RWPE2 (cell line): ENCODE data around the gene MAGEF1.

ENCODE experiments used
- ATAC-seq: fragments of 200-7000 bp; cut with Tn5 transposase; 3 replicates; pipeline ENCODE4 v1.9.1; 2021; ENCODE audit warnings: low read depth
- DNase-seq: peaks from one replicate; pipeline ENCODE4 v3.0.0-alpha.2; 2020; ENCODE audit warnings: low spot score
- H3K27ac ChIP-seq: fragments of 450-650 bp; 2 replicates; pipeline ENCODE4 v1.5.1; 2017; ENCODE audit warnings: mild to moderate bottlenecking; ENCODE audit not compliant: poor library complexity, severe bottlenecking
- H3K27me3 ChIP-seq: fragments of 250-450 bp; sonication (Bioruptor Pico); 2 replicates; pipeline ENCODE4 v1.5.1; 2021; ENCODE audit warnings: mild to moderate bottlenecking, moderate library complexity; ENCODE audit not compliant: insufficient read depth, poor library complexity, severe bottlenecking
- H3K36me3 ChIP-seq: fragments of 250-450 bp; sonication (Bioruptor Pico); 2 replicates; pipeline ENCODE4 v1.5.1; 2020; ENCODE audit warnings: low read depth, mild to moderate bottlenecking, moderate library complexity
- H3K4me1 ChIP-seq: fragments of 250-450 bp; sonication (Bioruptor Pico); 2 replicates; pipeline ENCODE4 v1.5.1; 2021; ENCODE audit warnings: mild to moderate bottlenecking, moderate library complexity; ENCODE audit not compliant: insufficient read depth, poor library complexity, severe bottlenecking
- H3K4me3 ChIP-seq: fragments of 250-450 bp; sonication (Bioruptor Pico); 2 replicates; pipeline ENCODE4 v1.5.1; 2021; ENCODE audit warnings: mild to moderate bottlenecking, moderate library complexity; ENCODE audit not compliant: severe bottlenecking
- H3K9me3 ChIP-seq: fragments of 250-450 bp; sonication (Bioruptor Pico); 2 replicates; pipeline ENCODE4 v1.5.1; 2021; ENCODE audit warnings: mild to moderate bottlenecking, moderate library complexity; ENCODE audit not compliant: severe bottlenecking
- CTCF ChIP-seq: fragments of 450-650 bp; IDR thresholded peaks from one replicate; pipeline ENCODE4 v1.5.1; 2017; ENCODE audit warnings: mild to moderate bottlenecking, moderate library complexity; ENCODE audit not compliant: poor library complexity, severe bottlenecking

MAGEF1 gene

GRCh38 chr3:184683234-184683633, 28.6 kb downstream of the MAGEF1 start:
- no peak overlapping the region for H3K4me3 ChIP-seq
- DNase-seq (no peak), ATAC-seq (no peak)
- no peak for TF ChIP-seq CTCF
- no peaks in the 10 kb centered on the region for H3K4me1 ChIP-seq
- H3K27me3 ChIP-seq, result no peaks in the 10 kb centered on the region
- no peaks in the 10 kb centered on the region for H3K9me3 ChIP-seq
- H3K27ac ChIP-seq, result no peak overlapping the region
- no peaks in the 10 kb centered on the region for H3K36me3 ChIP-seq

- H3K27me3 ChIP-seq, result no peaks in the 10 kb centered on the region
- H3K4me3 ChIP-seq, result no peak overlapping the region
- H3K9me3 ChIP-seq, result no peaks in the 10 kb centered on the region
- H3K36me3 ChIP-seq, result no peaks in the 10 kb centered on the region
- ATAC-seq (no peak), DNase-seq (no peak)
- TF ChIP-seq CTCF, result no peak
- no peak overlapping the region for H3K27ac ChIP-seq
- no peaks in the 10 kb centered on the region for H3K4me1 ChIP-seq
Observed at GRCh38 chr3:184682671-184683070, 29.2 kb downstream of the MAGEF1 start.

GRCh38 chr3:184680385-184681345, 31.2 kb downstream of the MAGEF1 start:
- H3K9me3 ChIP-seq, result no peaks in the 10 kb centered on the region
- DNase-seq, result no peak
- H3K27ac ChIP-seq, result no peak overlapping the region
- H3K4me3 ChIP-seq, result no peak overlapping the region
- ATAC-seq, result no peak
- H3K36me3 ChIP-seq, result no peaks in the 10 kb centered on the region
- TF ChIP-seq CTCF, result no peak
- H3K27me3 ChIP-seq, result no peaks in the 10 kb centered on the region
- no peaks in the 10 kb centered on the region for H3K4me1 ChIP-seq

GRCh38 chr3:184679056-184679816, 32.6 kb downstream of the MAGEF1 start:
- H3K4me1 ChIP-seq, result no peaks in the 10 kb centered on the region
- H3K4me3 ChIP-seq, result no peak overlapping the region
- no peak for DNase-seq
- no peak for ATAC-seq
- no peaks in the 10 kb centered on the region for H3K36me3 ChIP-seq
- H3K27me3 ChIP-seq, result no peaks in the 10 kb centered on the region
- no peak overlapping the region for H3K27ac ChIP-seq
- no peaks in the 10 kb centered on the region for H3K9me3 ChIP-seq
- TF ChIP-seq CTCF, result no peak
